ENCODE data around the gene LPA. TPM values are rescaled to one million over a fixed set of nuclear protein-coding genes. Genes with fewer than 3 reads are reported as not detected.

LPA gene
- total and polyA plus RNA-seq, 10 donors: not detected

- intact Hi-C loops (cut with DNase I; ENCODE audit: low total_unique reads): no loop called here
- H3K9me3 ChIP-seq: peaks cover 0 to 24% (median 13%) of the 10 kb centered on the region in 8 donors
- DNase-seq: no peak
- H3K4me3 ChIP-seq: no peak overlapping the region
- TF ChIP-seq POLR2A (IDR thresholded peaks at IDR 0.05): no peak
- no peak for TF ChIP-seq CTCF (IDR thresholded peaks at IDR 0.05 in 8 of 11, conservative IDR thresholded peaks at IDR 0.05 in 3 of 11)
- TF ChIP-seq POLR2AphosphoS5 (IDR thresholded peaks at IDR 0.05): no peak
- no peaks in the 10 kb centered on the region for H3K4me1 ChIP-seq
- H3K27me3 ChIP-seq (replicated peaks in 1 of 7): no peaks in the 10 kb centered on the region
- H3K36me3 ChIP-seq: no peaks in the 10 kb centered on the region
- no peak overlapping the region for H3K27ac ChIP-seq
- WGBS, 5 donors: 91 to 100% (median 97%) methylated on average over 1 of the region's 1 CpG
These were observed 158.1 kb downstream of the LPA start for GRCh38 chr6:160505970-160506369.

DNA sequence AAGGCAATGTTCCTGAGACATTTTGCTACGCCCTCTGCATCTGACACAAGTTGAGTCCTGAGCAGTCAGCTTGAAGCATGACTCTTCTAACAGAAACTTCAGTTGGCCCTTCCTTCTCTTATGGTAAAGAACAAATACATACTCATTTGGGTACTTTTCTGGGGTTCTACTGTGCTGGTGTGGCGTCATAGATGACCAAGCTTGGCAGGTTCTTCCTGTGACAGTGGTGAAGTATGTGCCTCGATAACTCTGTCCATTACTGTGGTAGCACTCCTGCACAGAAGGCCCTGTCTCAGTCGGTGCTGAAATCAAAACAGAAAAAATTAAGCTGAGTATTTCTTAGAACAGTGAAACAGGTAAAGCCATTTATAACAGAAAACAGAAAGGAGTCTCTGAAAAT, 163.4 kb downstream of the LPA start:
- peaks cover 0 to 24% (median 13%) of the 10 kb centered on the region in 8 donors for H3K9me3 ChIP-seq
- H3K4me1 ChIP-seq: no peaks in the 10 kb centered on the region
- no peak for DNase-seq
- H3K4me3 ChIP-seq: no peak overlapping the region
- H3K27me3 ChIP-seq (replicated peaks in 1 of 7): no peaks in the 10 kb centered on the region
- TF ChIP-seq POLR2AphosphoS5 (IDR thresholded peaks at IDR 0.05): no peak
- no peak for TF ChIP-seq CTCF (IDR thresholded peaks at IDR 0.05 in 8 of 11, conservative IDR thresholded peaks at IDR 0.05 in 3 of 11)
- no peak for TF ChIP-seq POLR2A (IDR thresholded peaks at IDR 0.05)
- H3K27ac ChIP-seq: no peak overlapping the region
- intact Hi-C loops (cut with DNase I; ENCODE audit: low total_unique reads): no loop called here
- peaks cover 0 to 16% (median 0%) of the 10 kb centered on the region in 6 donors for H3K36me3 ChIP-seq
- 82 to 90% (median 86%) methylated on average over 4 of the region's 4 CpGs for WGBS, 5 donors

- no peak for DNase-seq
- TF ChIP-seq POLR2A (IDR thresholded peaks at IDR 0.05): no peak
- no peak for TF ChIP-seq POLR2AphosphoS5 (IDR thresholded peaks at IDR 0.05)
- TF ChIP-seq CTCF (IDR thresholded peaks at IDR 0.05 in 8 of 11, conservative IDR thresholded peaks at IDR 0.05 in 3 of 11): no peak
- Histone ChIP-seq H3K9me3 (no peaks in the 10 kb centered on the region), H3K36me3 (peaks cover 0 to 18% (median 5%) of the 10 kb centered on the region in 6 donors), H3K4me3 (no peak overlapping the region), H3K27ac (no peak overlapping the region), H3K27me3 (replicated peaks in 1 of 7) (no peaks in the 10 kb centered on the region), H3K4me1 (no peaks in the 10 kb centered on the region)
- intact Hi-C loops (cut with DNase I; ENCODE audit: low total_unique reads): no loop called here
- WGBS, 5 donors: 84 to 97% (median 90%) methylated on average over 3 of the region's 3 CpGs
These were observed 169.5 kb downstream of the LPA start for GRCh38 chr6:160494576-160494975.

- intact Hi-C loops (cut with DNase I; ENCODE audit: low total_unique reads): no loop called here
- WGBS, 5 donors: 86 to 97% (median 91%) methylated on average over 1 of the region's 1 CpG
- Histone ChIP-seq H3K4me3 (no peak overlapping the region), H3K36me3 (peaks cover 0 to 24% (median 5%) of the 10 kb centered on the region in 6 donors), H3K27ac (no peak overlapping the region), H3K9me3 (no peaks in the 10 kb centered on the region), H3K27me3 (replicated peaks in 1 of 7) (no peaks in the 10 kb centered on the region), H3K4me1 (no peaks in the 10 kb centered on the region)
- no peak for DNase-seq
- TF ChIP-seq POLR2AphosphoS5 (IDR thresholded peaks at IDR 0.05) (no peak), POLR2A (IDR thresholded peaks at IDR 0.05) (no peak), CTCF (IDR thresholded peaks at IDR 0.05 in 8 of 11, conservative IDR thresholded peaks at IDR 0.05 in 3 of 11) (no peak)
These were observed 175.0 kb downstream of the LPA start for GRCh38 chr6:160489091-160489490.
